HepG2 (cell line): ENCODE measurements around the gene JPH4. TPM values are rescaled to one million over a fixed set of nuclear protein-coding genes. Genes with fewer than 3 reads are reported as not detected.
A peak's percentile ranks its signal among the peaks of the same experiment; 100 is the strongest.

Experiments
- AGO1 ChIP-seq: fragments of 200-400 bp; formaldehyde crosslinking; IDR thresholded peaks from 2 replicates; pipeline ENCODE4 v1.6.1; 2017; ENCODE audit warnings: mild to moderate bottlenecking, low read depth, low read length, moderate library complexity; ENCODE audit not compliant: poor library complexity, severe bottlenecking
- CAMTA2 ChIP-seq: sonication (generic); formaldehyde crosslinking; IDR thresholded peaks from 2 replicates; pipeline ENCODE4 v1.4.0; 2020; ENCODE audit warnings: mild to moderate bottlenecking, missing genetic modification reagents, borderline replicate concordance
- GABPB1 ChIP-seq: IDR thresholded peaks from 2 replicates; pipeline ENCODE4 v1.6.1; 2016; ENCODE audit warnings: mild to moderate bottlenecking, missing genetic modification reagents, moderate library complexity, missing compliant biosample characterization
- HMGXB4 ChIP-seq, 2 experiments: sonication (generic) in 1 of 2; formaldehyde crosslinking in 1 of 2; IDR thresholded peaks; 2 replicates each; pipeline versions ENCODE4 v1.4.0 to v1.6.1; 2018 to 2020; ENCODE audit warnings: missing genetic modification reagents in 2 of 2, borderline replicate concordance in 1 of 2, low read depth in 1 of 2, mild to moderate bottlenecking in 1 of 2, missing biosample characterization in 1 of 2
- HOXA5 ChIP-seq: sonication (generic); formaldehyde crosslinking; IDR thresholded peaks from 2 replicates; pipeline ENCODE4 v1.4.0; 2020; ENCODE audit warnings: missing genetic modification reagents
- PHF5A ChIP-seq: IDR thresholded peaks from one replicate; pipeline ENCODE4 v1.6.1; 2018; ENCODE audit warnings: low read depth, missing genetic modification reagents; ENCODE audit not compliant: unreplicated experiment
- TARDBP ChIP-seq: sonication (generic); formaldehyde crosslinking; IDR thresholded peaks from 2 replicates; pipeline ENCODE4 v1.8.0; 2022; ENCODE audit warnings: mild to moderate bottlenecking, missing genetic modification reagents
- TOPORS ChIP-seq: sonication (generic); formaldehyde crosslinking; IDR thresholded peaks from 2 replicates; pipeline ENCODE4 v1.8.0; 2023; ENCODE audit warnings: mild to moderate bottlenecking, missing genetic modification reagents
- ZNF230 ChIP-seq: sonication (generic); formaldehyde crosslinking; IDR thresholded peaks from 2 replicates; pipeline ENCODE4 v1.4.0; 2020; ENCODE audit warnings: mild to moderate bottlenecking, missing genetic modification reagents
- ZNF292 ChIP-seq: sonication (generic); formaldehyde crosslinking; IDR thresholded peaks from 2 replicates; pipeline ENCODE4 v1.8.1; 2022; ENCODE audit warnings: mild to moderate bottlenecking, low read depth, missing genetic modification reagents, borderline replicate concordance
- ZNF318 ChIP-seq: sonication (generic); formaldehyde crosslinking; IDR thresholded peaks from 2 replicates; pipeline ENCODE4 v1.4.0; 2020; ENCODE audit warnings: mild to moderate bottlenecking, missing genetic modification reagents
- ZNF558 ChIP-seq: sonication (generic); formaldehyde crosslinking; IDR thresholded peaks from 2 replicates; pipeline ENCODE4 v1.9.0; 2022; ENCODE audit warnings: mild to moderate bottlenecking, missing genetic modification reagents, borderline replicate concordance
- ZNF652 ChIP-seq: IDR thresholded peaks from 2 replicates; pipeline ENCODE4 v1.6.1; 2016; ENCODE audit warnings: low read depth, borderline replicate concordance
- ZNF704 ChIP-seq: sonication (generic); formaldehyde crosslinking; IDR thresholded peaks from 2 replicates; pipeline ENCODE4 v1.8.1; 2023; ENCODE audit warnings: mild to moderate bottlenecking, inconsistent platforms, moderate library complexity, missing genetic modification reagents, borderline replicate concordance
- polyA plus RNA-seq, 8 experiments: library from polyadenylated mRNA; depleted of rRNA in 3 of 8; stranded (reverse) in 7 of 8; unstranded in 1 of 8; fragments of >200 nt; fragmentation: Illumina TruSeq in 4 of 8; extraction: Trizol in 4 of 8; gene quantifications; 2 replicates each; pipeline versions ENCODE4 v1.2.1 to v1.2.3, GENCODE V29; 2011 to 2016; ENCODE audit warnings: low read depth in 4 of 8, missing spikeins in 1 of 8, mixed read lengths in 1 of 8; ENCODE audit not compliant: insufficient read depth in 1 of 8
- total RNA-seq, 5 experiments: library from RNA; depleted of rRNA; stranded (reverse); fragments of >200 nt; fragmentation: Illumina TruSeq; extraction: Trizol; gene quantifications; 2 replicates each; pipeline ENCODE4 v1.2.3, GENCODE V29; 2016; ENCODE audit warnings: low read depth in 1 of 5
- TF ChIP-seq, protein P1 (sequence below): sonication (generic); formaldehyde crosslinking; IDR thresholded peaks from 2 replicates; pipeline ENCODE4 v1.4.0; 2020; ENCODE audit warnings: mild to moderate bottlenecking, missing genetic modification reagents
- TF ChIP-seq, protein P2 (sequence below): IDR thresholded peaks from 2 replicates; pipeline ENCODE4 v1.6.1; 2016; ENCODE audit warnings: low read depth, borderline replicate concordance

JPH4 gene
- total and polyA plus RNA-seq, 2 of the 13 experiments (the other 11 are each of a cell fraction or from before 2014, with no cell fraction given) = 0.08 to 0.22 TPM

DNA sequence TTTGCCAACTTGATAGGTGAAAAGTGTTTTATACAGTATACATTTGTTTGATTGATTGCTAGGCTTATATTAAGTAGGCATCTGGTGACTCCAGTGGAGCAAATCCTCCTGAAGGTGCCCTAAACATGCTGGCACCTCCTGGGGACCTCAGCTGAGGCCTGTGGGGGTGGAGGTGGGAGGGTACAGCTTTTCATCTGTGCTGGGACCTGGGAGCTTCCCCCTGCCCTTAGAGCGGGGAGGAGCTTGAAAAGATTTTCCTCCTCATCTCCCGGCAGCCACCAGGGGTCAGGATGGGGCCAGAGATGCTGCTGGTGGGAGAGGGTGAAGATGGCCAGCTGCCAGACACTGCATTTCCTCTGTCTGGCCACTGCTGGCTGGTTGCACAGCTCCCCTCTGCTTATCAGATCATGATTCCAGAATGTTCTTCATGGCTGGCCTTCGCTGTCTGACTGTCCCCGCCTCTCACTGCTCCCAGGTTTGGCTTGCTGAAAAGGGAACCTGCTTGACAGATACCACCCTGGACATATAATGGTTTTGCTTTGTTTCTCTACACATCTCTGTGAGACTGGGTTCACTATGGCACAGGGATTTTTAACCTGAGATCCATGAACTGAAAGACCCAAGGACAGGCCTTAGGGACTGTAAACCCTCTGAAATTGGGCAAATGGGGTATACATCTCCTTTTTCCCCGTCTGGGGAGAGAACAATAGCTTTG lies 10.5 kb upstream of the JPH4 start (continued):
- peak; percentile 98 for TF ChIP-seq HOXA5
- TF ChIP-seq GABPB1 (CRISPR knock-in tag) = peak; percentile 82
- TF ChIP-seq, protein P1, sequence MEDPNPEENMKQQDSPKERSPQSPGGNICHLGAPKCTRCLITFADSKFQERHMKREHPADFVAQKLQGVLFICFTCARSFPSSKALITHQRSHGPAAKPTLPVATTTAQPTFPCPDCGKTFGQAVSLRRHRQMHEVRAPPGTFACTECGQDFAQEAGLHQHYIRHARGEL = no peak
- peak; percentile 98 for TF ChIP-seq ZNF230 (CRISPR knock-in tag)
- peak; percentile 99 for TF ChIP-seq ZNF292 (CRISPR knock-in tag)
- TF ChIP-seq TARDBP = peak; percentile 98
- TF ChIP-seq, protein P2, sequence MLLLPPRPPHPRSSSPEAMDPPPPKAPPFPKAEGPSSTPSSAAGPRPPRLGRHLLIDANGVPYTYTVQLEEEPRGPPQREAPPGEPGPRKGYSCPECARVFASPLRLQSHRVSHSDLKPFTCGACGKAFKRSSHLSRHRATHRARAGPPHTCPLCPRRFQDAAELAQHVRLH (CRISPR knock-in tag) = peak; percentile 100
- TF ChIP-seq ZNF652 (CRISPR knock-in tag) = peak; percentile 81; the same call in 1 of the 2 replicates
- TF ChIP-seq ZNF318 = peak; percentile 99
- TF ChIP-seq CAMTA2 (CRISPR knock-in tag) = peak; percentile 73; the same call in 1 of the 2 replicates
- TF ChIP-seq ZNF558 (CRISPR knock-in tag) = no peak
- TF ChIP-seq AGO1 = no peak
- peak; percentile 98 to 100 for TF ChIP-seq HMGXB4 (CRISPR knock-in tag; IDR thresholded peaks at IDR 0.05; ENCODE audit: borderline replicate concordance in 1 of 2, low read depth in 1 of 2)
- TF ChIP-seq TOPORS (CRISPR knock-in tag) = peak; percentile 98
- peak; percentile 93; the same call in 1 of the 2 replicates for TF ChIP-seq ZNF704 (CRISPR knock-in tag)
- TF ChIP-seq PHF5A (CRISPR knock-in tag) = peak; percentile 99
